Glomerular visceral epithelial cell (primary cell): ENCODE results near the gene FOXK1.

ENCODE experiments used
- DNase-seq: peaks from one replicate; pipeline ENCODE4 v3.0.0-alpha.2; 2016; ENCODE audit errors: extremely low spot score

Gene FOXK1

GRCh38 chr7:4818000-4818794, 136.1 kb downstream of the FOXK1 start:
- no peak for DNase-seq

GRCh38 chr7:4819560-4820404, 137.7 kb downstream of the FOXK1 start:
- DNase-seq: no peak

DNA sequence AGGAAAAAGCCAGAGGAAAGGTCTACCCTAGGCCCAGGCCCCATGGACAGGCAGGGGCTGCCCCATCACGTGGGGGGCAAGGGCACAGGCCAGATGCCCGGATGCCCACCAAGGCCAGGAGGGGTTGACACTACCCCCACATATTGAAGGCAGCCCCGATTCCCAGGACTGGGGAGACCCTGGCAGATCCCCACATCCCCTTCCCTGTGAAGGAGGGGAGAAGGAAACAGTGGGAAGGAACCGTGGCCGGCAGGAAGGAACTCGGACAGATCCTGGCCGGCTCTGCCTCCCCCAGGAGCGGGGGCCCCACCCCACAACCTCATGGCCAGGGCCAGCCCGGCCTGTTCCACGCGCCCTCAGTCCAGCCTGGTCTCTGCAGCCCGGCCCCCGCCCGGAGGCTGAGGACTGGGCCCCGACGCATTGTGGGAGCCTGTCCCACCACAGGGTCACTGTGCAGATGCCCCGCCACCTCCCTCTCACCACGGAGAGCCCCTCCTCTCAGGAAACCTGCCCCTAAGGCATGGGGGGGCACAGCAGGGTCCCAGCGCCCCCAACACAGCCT, 138.4 kb downstream of the FOXK1 start:
- DNase-seq: no peak
